RKO (cell line): ENCODE measurements around the gene MAP7.
"Not testable (repeated sequence)": the region's sequence is repeated elsewhere in the genome, so short reads cannot be mapped to it uniquely, and the experiment has no call there.

Experiments
- DNase-seq: peaks from one replicate; pipeline ENCODE4 v3.0.0-alpha.2; 2016; ENCODE audit warnings: low spot score

The MAP7 gene

DNA sequence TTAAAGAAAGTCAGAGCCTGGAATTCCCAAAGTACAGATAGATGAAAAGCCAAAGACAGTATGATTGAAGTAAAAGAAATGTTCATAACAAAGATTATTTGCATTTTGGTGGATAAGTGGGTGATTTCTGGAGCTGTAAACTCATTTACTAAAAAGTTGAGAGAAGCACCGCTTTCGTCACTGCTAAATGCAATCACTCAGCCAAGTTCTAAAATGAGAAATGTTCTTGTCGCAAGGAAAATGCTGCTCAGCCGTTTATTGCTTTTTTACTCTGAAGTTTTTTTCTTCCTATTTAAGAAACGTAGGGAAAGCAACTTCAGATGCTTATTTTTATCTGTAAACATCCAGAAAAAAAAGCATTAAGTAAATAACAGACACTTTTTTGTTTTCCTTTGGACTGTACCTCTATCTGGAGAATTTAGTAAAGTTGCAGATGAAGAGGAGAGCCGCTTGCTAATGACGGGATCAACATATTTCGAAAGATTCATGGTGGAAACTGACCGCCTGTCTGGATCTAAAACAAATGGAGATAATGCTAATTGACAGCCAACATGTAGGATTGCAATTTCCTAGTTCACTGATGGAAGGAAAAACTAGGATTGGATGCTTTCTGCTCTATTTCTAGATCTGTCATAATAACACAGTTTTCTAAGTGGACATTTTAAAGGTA is 166.8 kb downstream of the MAP7 start:
- no peak for DNase-seq

- DNase-seq = no peak
Observed at GRCh38 chr6:136382676-136383252, 167.5 kb downstream of the MAP7 start.

GRCh38 chr6:136378888-136379287 is 171.3 kb downstream of the MAP7 start:
- no peak for DNase-seq

- not testable (repeated sequence) for DNase-seq
Observed at GRCh38 chr6:136375836-136376235, 174.4 kb downstream of the MAP7 start.

DNA sequence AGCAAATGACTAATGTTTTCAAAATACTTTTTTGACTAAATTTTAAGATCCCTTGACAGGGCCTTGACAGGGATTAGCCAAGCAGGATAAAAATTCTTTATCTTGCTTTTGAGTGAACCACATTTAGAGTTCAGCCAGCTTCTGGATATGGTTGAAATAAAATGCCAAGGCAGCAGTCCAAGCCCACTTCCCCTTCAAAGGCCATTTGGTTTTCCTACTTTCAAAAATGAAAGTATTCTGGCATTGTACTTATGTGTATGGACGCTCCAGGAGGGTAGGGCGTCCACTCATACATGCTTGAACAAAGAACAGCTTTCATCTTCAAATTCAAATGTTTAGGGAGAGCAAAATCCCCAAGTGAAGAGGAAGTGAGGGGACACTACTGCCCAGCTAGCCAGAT is 178.3 kb downstream of the MAP7 start:
- no peak for DNase-seq

- no peak for DNase-seq
Observed at GRCh38 chr6:136370988-136371728, 179.1 kb downstream of the MAP7 start.

DNA sequence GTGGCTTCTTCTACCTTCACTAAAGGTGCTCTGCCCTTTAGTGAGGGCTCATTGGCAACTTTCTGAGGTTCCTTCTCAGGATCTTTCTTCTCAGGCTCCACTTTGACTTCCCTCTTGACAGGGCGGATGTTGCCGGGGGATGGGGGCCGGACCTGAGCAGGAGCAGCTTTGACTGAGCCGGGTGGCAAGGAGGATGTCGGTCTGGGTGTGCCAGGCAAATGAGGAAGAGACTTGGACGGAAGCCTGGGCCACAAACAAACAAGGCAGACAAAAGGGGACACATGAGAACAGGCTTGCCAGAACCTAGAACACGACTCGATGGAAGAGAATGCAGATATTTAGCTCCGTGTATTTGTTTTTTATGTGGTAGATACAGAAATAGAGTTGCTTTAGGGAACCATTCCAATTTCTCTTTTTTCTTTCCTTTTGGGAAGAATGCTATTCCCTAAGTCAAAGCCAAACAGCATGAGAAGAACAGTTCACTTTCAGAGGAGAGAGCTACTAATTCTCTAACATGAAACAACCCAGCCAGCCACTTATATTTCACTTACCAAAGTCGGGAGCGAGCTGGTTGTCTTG is 184.4 kb downstream of the MAP7 start:
- DNase-seq = no peak

DNA sequence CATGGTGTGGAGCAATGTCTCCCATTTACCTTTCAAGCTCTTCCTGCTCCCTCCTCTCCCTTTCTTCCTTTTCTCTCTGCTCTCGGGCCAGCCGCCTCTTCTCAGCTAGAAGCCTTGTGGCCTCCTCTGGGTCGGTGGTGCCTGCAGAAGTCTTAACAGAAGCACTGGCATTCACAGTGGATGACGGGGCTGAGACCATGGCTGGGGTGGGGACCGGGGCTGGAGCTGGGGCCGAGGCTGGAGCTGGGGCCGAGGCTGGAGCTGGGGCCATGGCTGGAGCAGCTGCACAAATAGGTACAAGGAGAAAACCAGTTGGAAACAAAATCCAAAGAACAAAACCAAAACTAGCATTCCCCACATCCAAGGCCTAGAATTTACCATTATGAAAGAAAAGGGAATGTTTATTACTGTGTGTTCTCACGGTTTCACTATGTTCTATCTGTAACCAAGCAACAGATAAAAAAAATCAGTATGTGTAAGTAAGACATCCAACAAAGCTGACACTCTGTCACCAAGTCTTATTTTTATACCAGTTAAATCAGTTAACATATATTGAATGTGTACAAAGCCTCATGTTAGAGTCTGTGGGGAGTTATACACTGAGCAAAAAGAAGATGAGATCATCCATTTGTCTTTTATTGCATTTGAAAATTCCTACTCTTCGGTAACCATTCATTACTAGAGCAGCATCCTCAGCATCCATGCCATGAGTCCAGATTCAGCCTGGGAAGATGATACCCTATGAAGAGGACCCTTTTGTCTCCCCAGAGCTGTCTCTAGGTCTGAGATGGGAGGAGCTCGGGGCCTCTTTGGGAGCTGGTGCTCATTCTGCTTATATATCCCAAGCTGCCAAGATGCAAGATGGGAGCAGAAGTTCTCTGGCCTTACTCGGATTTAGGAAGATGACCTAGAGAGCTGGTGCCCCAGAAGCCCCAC is 187.5 kb downstream of the MAP7 start:
- no peak for DNase-seq

DNA sequence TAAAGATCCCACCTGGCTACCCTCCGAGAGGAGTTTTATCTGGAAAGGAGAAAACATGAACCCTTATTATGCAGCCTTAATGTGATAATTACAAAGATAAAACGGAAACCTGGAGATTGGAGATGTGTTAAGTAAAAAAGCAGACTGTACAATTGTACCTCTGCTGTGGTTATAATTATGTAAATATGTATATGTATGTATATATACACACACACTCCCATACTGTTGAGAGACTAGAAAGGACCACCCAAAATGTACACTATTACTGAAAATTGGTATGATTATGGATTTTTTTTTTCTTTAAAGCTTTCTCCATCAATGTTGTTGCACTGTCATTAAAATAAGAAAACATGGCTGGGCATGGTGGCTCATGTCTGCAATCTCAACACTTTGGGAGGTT is 188.4 kb downstream of the MAP7 start:
- no peak for DNase-seq

DNA sequence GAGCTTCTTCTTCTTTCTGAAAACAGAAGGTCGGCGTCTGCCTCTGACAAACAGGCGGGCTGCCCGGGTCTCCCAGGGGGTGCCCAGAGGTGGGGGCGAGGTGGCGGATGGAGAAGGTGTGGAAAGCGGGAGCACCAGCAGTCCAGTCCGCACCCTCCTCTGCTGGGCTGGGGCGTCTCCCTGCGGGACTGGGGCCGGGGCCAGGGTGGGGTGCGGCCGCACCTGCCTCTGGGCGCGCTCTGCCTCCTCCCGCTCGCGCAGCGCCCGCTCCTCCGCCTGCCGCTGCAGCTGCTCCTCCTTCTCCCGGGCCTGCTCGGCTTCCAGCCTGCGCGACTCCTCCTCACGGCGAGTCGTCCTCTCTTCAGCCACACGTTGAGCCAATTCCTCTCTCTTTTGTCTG is 189.4 kb downstream of the MAP7 start:
- no peak for DNase-seq

DNA sequence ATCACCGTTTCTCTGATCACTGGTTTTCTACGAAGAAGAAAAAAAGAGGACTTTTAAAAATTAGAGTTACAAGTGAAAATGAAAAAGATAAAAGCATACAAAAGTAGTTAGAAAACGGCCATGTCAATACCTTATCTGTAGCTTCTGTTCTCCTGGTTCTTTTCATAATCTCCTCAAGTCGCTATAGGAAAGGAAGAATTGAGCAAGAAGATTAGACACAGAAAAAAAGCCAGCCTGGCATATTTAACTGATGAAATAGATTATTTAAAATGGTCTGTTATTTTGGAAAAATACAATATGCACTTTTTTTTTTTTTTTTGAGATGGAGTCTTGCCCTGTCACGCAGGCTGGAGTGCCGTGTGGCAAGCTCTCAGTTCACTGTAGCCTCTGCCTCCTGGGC is 190.4 kb downstream of the MAP7 start:
- no peak for DNase-seq

DNA sequence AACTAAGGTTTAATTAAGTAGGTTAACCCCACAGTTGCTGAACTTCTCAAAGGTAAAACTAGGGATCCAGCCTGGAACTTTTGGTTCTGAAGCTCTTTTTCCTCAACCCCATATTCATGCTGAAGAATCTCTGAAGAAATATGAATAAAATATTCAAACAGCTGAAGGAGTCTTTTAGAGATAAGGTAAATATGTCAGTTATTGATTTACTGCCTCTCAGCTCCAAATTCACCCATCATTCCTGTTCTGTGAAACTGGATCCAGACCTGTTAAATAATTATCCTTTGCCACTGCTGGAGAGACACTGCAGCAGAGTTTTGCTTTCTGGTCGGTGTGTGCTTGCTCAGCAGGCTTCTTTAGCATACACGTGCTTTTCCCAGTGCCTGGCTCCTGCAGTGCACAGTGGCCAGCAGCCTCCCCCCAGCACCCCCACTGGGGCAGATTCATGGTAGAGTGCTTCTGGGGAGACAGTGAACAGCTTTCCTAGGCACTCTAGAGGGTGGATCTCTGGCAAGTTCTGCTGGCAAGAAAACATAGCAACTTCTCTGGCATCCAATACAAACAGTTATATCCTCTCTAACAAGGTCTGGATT is 198.6 kb downstream of the MAP7 start:
- DNase-seq = no peak

- no peak for DNase-seq
Observed at GRCh38 chr6:136350914-136351313, 199.3 kb downstream of the MAP7 start.

GRCh38 chr6:136347847-136348246 is 202.4 kb downstream of the MAP7 start:
- no peak for DNase-seq

DNA sequence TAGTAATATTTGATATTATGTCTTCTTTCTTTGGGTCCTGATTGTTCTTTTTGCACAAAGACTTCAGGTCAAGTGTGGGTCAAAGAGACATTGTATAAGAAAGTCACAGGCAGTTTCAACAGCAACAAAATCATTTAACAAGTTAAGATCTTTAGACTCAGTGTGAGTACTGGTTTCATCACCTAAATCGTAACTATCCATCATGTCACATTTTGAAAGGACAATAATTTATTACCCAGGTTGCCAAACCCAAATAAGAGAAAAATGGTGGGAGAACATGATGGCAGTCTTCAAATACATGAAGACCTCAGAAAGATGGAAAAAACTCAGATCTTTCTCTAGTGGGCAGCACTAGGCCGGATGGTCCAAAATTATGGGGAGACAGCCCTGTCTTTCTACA is 205.1 kb downstream of the MAP7 start:
- DNase-seq = no peak

- DNase-seq = no peak
Observed at GRCh38 chr6:136344420-136344819, 205.8 kb downstream of the MAP7 start.

GRCh38 chr6:136343700-136344099 is 206.5 kb downstream of the MAP7 start:
- no peak for DNase-seq

GRCh38 chr6:136343275-136343674 is 206.9 kb downstream of the MAP7 start:
- no peak for DNase-seq

GRCh38 chr6:136341967-136342366 is 208.3 kb downstream of the MAP7 start:
- DNase-seq = no peak

DNA sequence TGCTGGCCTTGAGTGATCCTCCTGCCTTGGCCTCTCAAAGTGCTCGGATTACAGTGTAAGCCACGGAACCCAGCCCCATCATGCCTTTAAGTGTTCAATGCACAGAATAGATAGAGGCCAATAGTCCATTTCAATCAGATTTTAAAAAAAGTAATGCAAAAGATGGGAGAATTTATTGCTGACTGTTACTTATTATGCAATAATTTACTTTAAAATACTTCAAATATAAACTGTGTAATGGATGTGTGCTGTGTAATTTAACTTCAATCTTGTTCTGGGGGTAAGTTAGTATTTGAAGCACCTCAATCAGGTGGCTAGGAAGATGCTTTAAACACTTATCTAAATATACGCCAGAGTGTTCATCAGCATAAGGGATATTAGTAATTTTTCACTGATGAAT is 208.9 kb downstream of the MAP7 start:
- DNase-seq = no peak

GRCh38 chr6:136338486-136338885 is 211.7 kb downstream of the MAP7 start:
- DNase-seq = no peak

- no peak for DNase-seq
Observed at GRCh38 chr6:136337606-136338005, 212.6 kb downstream of the MAP7 start.
